BLaER1 (cell line): Measurements from ENCODE around the gene SUOX.
A peak's percentile ranks its signal among the peaks of the same experiment; 100 is the strongest.
"Not testable (repeated sequence)": the region's sequence is repeated elsewhere in the genome, so short reads cannot be mapped to it uniquely, and the experiment has no call there.

Experiments
- H3K27ac ChIP-seq: shearing (Covaris generic); formaldehyde crosslinking; 2 replicates; pipeline ENCODE4 v1.8.1; 2022
- H3K27me3 ChIP-seq: shearing (Covaris generic); formaldehyde crosslinking; 2 replicates; pipeline ENCODE4 v1.8.1; 2022
- H3K36me3 ChIP-seq: shearing (Covaris generic); formaldehyde crosslinking; 2 replicates; pipeline ENCODE4 v1.8.1; 2022
- H3K4me1 ChIP-seq: shearing (Covaris generic); formaldehyde crosslinking; 2 replicates; pipeline ENCODE4 v1.8.1; 2022
- H3K4me2 ChIP-seq: shearing (Covaris generic); formaldehyde crosslinking; 2 replicates; pipeline ENCODE4 v1.8.1; 2022
- H3K4me3 ChIP-seq: shearing (Covaris generic); formaldehyde crosslinking; 2 replicates; pipeline ENCODE4 v1.8.1; 2022
- H3K9ac ChIP-seq: shearing (Covaris generic); formaldehyde crosslinking; 2 replicates; pipeline ENCODE4 v1.8.1; 2022
- H3K9me3 ChIP-seq: shearing (Covaris generic); formaldehyde crosslinking; 2 replicates; pipeline ENCODE4 v1.8.1; 2022
- H4K20me1 ChIP-seq: shearing (Covaris generic); formaldehyde crosslinking; 2 replicates; pipeline ENCODE4 v1.8.1; 2022
- Cebpa-rat ChIP-seq: shearing (Covaris generic); IDR thresholded peaks from 2 replicates; pipeline ENCODE4 v1.8.1; 2022

SUOX gene

GRCh38 chr12:55969356-55969755 lies 27.7 kb upstream of the SUOX start:
- H3K9ac ChIP-seq: no peak overlapping the region
- no peaks in the 10 kb centered on the region for H3K27me3 ChIP-seq
- no peak overlapping the region for H3K4me3 ChIP-seq
- no peak overlapping the region for H3K4me2 ChIP-seq
- H3K36me3 ChIP-seq: peaks cover 41% of the 10 kb centered on the region
- peaks cover 59% of the 10 kb centered on the region for H3K4me1 ChIP-seq
- no peak overlapping the region for H3K27ac ChIP-seq
- no peaks in the 10 kb centered on the region for H4K20me1 ChIP-seq
- no peak for TF ChIP-seq Cebpa-rat
- no peaks in the 10 kb centered on the region for H3K9me3 ChIP-seq

GRCh38 chr12:55970775-55971174 lies 26.3 kb upstream of the SUOX start:
- no peak overlapping the region for H3K27ac ChIP-seq
- no peaks in the 10 kb centered on the region for H3K9me3 ChIP-seq
- peaks cover 62% of the 10 kb centered on the region for H3K4me1 ChIP-seq
- H3K36me3 ChIP-seq: peaks cover 41% of the 10 kb centered on the region
- no peaks in the 10 kb centered on the region for H4K20me1 ChIP-seq
- no peaks in the 10 kb centered on the region for H3K27me3 ChIP-seq
- peak overlapping the region; percentile 28; the same call in 1 of the 2 replicates for H3K4me2 ChIP-seq
- TF ChIP-seq Cebpa-rat: no peak
- H3K9ac ChIP-seq: no peak overlapping the region
- no peak overlapping the region for H3K4me3 ChIP-seq

- Histone ChIP-seq H3K9me3 (no peaks in the 10 kb centered on the region), H3K4me3 (no peak overlapping the region), H3K27me3 (no peaks in the 10 kb centered on the region), H3K4me1 (peaks cover 68% of the 10 kb centered on the region), H3K27ac (no peak overlapping the region), H4K20me1 (no peaks in the 10 kb centered on the region), H3K36me3 (peaks cover 41% of the 10 kb centered on the region), H3K9ac (no peak overlapping the region), H3K4me2 (peak overlapping the region; percentile 83)
- no peak for TF ChIP-seq Cebpa-rat
Observed at GRCh38 chr12:55972042-55972441, 25.0 kb upstream of the SUOX start.

- Histone ChIP-seq H3K9me3 (no peaks in the 10 kb centered on the region), H3K27me3 (no peaks in the 10 kb centered on the region), H3K27ac (no peak overlapping the region), H3K36me3 (peaks cover 41% of the 10 kb centered on the region), H3K4me1 (peaks cover 68% of the 10 kb centered on the region), H4K20me1 (no peaks in the 10 kb centered on the region; the same call in 1 of the 2 replicates), H3K4me2 (peak overlapping the region; percentile 83), H3K4me3 (peak overlapping the region; percentile 98), H3K9ac (peak overlapping the region; percentile 72)
- no peak for TF ChIP-seq Cebpa-rat
Observed at GRCh38 chr12:55972456-55972855, 24.6 kb upstream of the SUOX start.

- no peak for TF ChIP-seq Cebpa-rat
- Histone ChIP-seq H4K20me1 (no peaks in the 10 kb centered on the region; the same call in 1 of the 2 replicates), H3K36me3 (peaks cover 40% of the 10 kb centered on the region), H3K4me3 (peak overlapping the region; percentile 98), H3K4me2 (peak overlapping the region; percentile 83), H3K27me3 (no peaks in the 10 kb centered on the region), H3K9ac (peak overlapping the region; percentile 72), H3K4me1 (peaks cover 68% of the 10 kb centered on the region), H3K27ac (peak overlapping the region; percentile 28; the same call in 1 of the 2 replicates), H3K9me3 (no peaks in the 10 kb centered on the region)
Observed at GRCh38 chr12:55972911-55973598, 24.0 kb upstream of the SUOX start.

DNA sequence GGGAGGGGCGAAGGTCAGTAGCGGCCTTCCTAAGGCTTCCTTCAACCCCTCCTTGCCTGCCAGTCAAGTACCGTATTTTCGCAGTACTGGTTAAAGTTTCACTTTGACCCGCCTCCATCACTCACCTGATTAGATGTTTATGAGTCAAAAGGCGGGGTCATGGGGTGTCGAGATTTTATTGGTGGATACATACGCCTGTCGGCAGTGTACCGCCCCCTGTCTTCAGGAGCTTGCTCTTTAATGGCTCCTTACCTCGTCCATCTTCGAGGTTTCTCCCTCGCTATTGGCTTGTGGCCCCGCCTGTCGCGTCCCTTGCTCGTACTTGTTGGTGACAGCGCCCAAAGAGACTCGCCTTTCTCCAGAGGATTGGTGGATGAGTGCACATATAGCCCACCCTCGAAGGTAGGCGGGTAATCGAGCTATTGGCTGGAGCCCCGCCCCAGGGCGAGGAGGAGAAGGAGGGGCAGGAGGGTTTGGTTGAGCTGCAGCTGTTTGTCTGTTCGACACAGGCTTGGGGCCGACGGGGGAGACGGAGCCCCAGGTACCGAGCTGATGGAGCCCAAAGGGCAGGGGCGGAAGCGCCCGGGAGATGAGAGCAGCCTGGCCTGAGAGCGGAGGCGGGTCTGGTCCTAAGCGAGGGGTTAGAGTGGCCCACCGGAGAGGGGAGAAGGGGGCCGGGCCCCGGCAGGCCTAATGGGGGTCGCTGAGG lies 23.3 kb upstream of the SUOX start, which contains the start of gene RAB5B:
RAB5B (plus strand) TSS at position 480 of the 709 bp plus-strand sequence. CDS start 12,883 bp downstream, outside the sequence.
- Histone ChIP-seq H3K36me3 (peaks cover 36% of the 10 kb centered on the region), H3K4me1 (peaks cover 68% of the 10 kb centered on the region), H3K4me3 (peak within 1 kb of the TSS; percentile 98), H4K20me1 (peaks cover under 1% of the 10 kb centered on the region; the same call in 1 of the 2 replicates), H3K9ac (peak within 1 kb of the TSS; percentile 94), H3K4me2 (peak within 1 kb of the TSS; percentile 90), H3K27me3 (no peaks in the 10 kb centered on the region), H3K9me3 (no peaks in the 10 kb centered on the region), H3K27ac (peak within 1 kb of the TSS; percentile 84)
- TF ChIP-seq Cebpa-rat: no peak

DNA sequence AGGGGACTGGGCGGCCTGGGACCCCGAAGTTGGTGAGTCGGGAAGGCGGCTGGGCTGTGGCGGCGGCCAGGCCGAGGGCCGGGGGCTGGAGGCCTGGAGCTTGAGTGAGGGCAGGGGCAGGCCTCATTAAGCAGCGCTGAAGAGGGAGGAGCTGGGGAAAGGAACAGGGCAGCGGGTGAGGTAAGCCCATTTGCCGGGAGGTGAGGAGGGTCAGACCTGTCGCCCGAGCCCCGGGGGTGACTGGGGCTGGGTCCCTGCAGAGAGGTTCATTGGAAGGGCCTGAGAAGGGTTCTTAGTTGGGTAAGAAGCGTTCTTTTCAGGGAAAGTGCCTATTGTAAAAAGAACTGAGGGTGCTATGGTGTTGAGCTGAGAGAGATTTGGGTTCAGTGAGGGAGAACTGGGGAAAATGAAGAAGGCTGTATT lies 22.8 kb upstream of the SUOX start:
- H3K4me1 ChIP-seq: peaks cover 68% of the 10 kb centered on the region
- H3K36me3 ChIP-seq: peaks cover 36% of the 10 kb centered on the region
- TF ChIP-seq Cebpa-rat: no peak
- peak overlapping the region; percentile 94 for H3K9ac ChIP-seq
- H3K4me3 ChIP-seq: peak overlapping the region; percentile 98
- H3K27ac ChIP-seq: peak overlapping the region; percentile 84
- peak overlapping the region; percentile 90 for H3K4me2 ChIP-seq
- H3K27me3 ChIP-seq: no peaks in the 10 kb centered on the region
- H4K20me1 ChIP-seq: peaks cover 6% of the 10 kb centered on the region; the same call in 1 of the 2 replicates
- H3K9me3 ChIP-seq: no peaks in the 10 kb centered on the region

GRCh38 chr12:55978393-55978792 lies 18.7 kb upstream of the SUOX start:
- no peak for TF ChIP-seq Cebpa-rat
- Histone ChIP-seq H3K4me3 (no peak overlapping the region), H4K20me1 (peaks cover 27% of the 10 kb centered on the region), H3K27me3 (no peaks in the 10 kb centered on the region), H3K9ac (no peak overlapping the region), H3K4me2 (peak overlapping the region; percentile 90), H3K36me3 (peaks cover 35% of the 10 kb centered on the region), H3K4me1 (peaks cover 66% of the 10 kb centered on the region), H3K9me3 (no peaks in the 10 kb centered on the region), H3K27ac (peak overlapping the region; percentile 63; the same call in 1 of the 2 replicates)

DNA sequence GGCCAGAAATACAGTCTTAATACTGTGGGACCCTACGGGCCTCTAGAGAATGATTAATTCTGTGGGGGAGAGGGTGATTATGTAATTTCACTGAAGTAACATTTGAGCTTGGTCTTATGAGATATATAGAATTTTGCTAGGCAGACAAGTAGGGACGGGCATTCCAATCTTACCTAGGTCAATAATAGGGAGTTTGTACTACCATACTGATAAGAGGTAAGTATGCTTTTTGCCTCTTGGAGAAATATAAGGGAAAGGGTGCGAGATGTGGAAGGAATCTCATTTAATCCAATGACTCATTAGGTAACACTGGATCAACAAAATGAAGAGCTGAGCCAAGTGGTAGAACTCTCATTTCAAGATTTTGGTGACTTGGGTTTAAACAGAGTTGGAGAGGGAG lies 18.0 kb upstream of the SUOX start:
- Histone ChIP-seq H3K4me3 (no peak overlapping the region), H3K4me2 (no peak overlapping the region), H3K9me3 (no peaks in the 10 kb centered on the region), H4K20me1 (peaks cover 27% of the 10 kb centered on the region), H3K4me1 (peaks cover 73% of the 10 kb centered on the region), H3K27me3 (no peaks in the 10 kb centered on the region), H3K9ac (no peak overlapping the region), H3K27ac (no peak overlapping the region), H3K36me3 (peaks cover 35% of the 10 kb centered on the region)
- no peak for TF ChIP-seq Cebpa-rat

DNA sequence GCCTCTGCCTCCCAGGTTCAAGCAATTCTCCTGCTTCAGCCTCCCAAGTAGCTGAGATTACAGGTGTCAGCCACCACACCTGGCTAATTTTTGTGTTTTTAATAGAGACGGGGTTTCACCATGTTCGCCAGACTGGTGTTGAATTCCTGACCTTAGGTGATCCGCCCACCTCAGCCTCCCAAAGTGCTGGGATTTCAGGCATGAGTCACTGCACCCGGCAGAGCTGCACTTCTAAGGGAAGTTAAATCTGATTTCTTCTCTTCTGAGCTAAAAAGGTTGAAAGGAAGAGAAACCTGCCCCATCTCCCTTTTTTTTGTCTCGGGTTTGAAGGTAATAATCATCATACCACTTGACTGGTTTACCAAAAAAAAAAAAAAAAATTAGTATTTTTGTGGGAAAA lies 15.2 kb upstream of the SUOX start:
- H3K9me3 ChIP-seq, H3K4me3 ChIP-seq, H3K9ac ChIP-seq, H3K27me3 ChIP-seq: not testable (repeated sequence)
- H3K4me2 ChIP-seq: peak overlapping the region; percentile 65
- peaks cover 27% of the 10 kb centered on the region for H4K20me1 ChIP-seq
- H3K27ac ChIP-seq: peak overlapping the region; percentile 33; the same call in 1 of the 2 replicates
- peaks cover 71% of the 10 kb centered on the region for H3K4me1 ChIP-seq
- H3K36me3 ChIP-seq: peaks cover 58% of the 10 kb centered on the region
